Measurements from ENCODE around the gene BBS2.

BBS2 gene

DNA sequence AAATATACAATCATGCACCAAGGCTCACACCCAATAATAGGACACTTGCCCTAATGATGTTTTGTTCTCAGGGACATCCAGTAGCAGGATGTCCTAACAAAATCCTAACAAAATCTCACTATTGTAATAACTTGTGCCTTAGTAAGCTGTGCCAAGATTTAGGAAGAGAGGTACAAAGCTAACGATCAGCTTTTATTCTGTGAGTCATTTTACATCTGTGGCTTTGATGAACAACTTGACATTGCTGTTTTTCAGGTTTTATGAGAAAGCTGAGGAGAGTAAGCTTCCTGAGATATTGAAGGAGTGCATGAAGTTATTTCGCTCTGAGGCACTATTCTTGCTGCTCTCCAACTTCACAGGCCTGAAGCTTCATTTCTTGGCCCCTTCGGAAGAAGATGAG is 49.6 kb downstream of the BBS2 start:
- TF ChIP-seq ELF4 (IDR thresholded peaks at IDR 0.05), result no peak
- DNase-seq (ENCODE audit: extremely low spot score), result no peak
- ChIA-PET CTCF (no interaction called here), POLR2A (no interaction called here)

DNA sequence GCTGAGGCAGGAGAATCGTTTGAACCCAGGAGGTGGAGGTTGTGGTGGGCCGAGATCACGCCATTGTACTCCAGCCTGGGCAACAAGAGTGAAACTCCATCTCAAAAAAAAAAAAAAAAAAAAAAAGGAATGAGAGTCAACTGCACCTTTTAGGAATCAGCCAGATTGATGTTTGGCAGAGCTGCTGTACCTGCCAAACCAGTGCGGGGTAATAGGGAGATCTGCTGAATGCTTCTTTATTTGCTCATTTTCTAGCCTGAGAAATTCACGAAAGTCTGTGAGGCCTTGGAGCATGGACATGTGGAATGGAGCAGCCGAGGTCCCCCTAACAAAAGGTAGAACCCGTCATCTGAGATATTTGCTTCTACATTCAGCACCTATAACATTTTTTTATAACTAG is 50.1 kb downstream of the BBS2 start:
- ChIA-PET CTCF (no interaction called here), POLR2A (no interaction called here)
- no peak for DNase-seq (ENCODE audit: extremely low spot score)
- TF ChIP-seq FOXM1 (IDR thresholded peaks at IDR 0.05; ENCODE audit: borderline replicate concordance), result no peak
- TF ChIP-seq TARDBP (IDR thresholded peaks at IDR 0.05), result no peak
- no peak for TF ChIP-seq BHLHE40 (IDR thresholded peaks at IDR 0.05; ENCODE audit: borderline replicate concordance)
- no peak for TF ChIP-seq SP1 (IDR thresholded peaks at IDR 0.05)
- TF ChIP-seq ZNF384 (IDR thresholded peaks at IDR 0.05), result no peak
- TF ChIP-seq SUZ12 (IDR thresholded peaks at IDR 0.05), result no peak
- TF ChIP-seq FOXA1 (IDR thresholded peaks at IDR 0.05), result no peak
- TF ChIP-seq HDGF (IDR thresholded peaks at IDR 0.05; ENCODE audit: borderline replicate concordance), result no peak
- TF ChIP-seq NFRKB (IDR thresholded peaks at IDR 0.05), result no peak
- TF ChIP-seq, protein P1, sequence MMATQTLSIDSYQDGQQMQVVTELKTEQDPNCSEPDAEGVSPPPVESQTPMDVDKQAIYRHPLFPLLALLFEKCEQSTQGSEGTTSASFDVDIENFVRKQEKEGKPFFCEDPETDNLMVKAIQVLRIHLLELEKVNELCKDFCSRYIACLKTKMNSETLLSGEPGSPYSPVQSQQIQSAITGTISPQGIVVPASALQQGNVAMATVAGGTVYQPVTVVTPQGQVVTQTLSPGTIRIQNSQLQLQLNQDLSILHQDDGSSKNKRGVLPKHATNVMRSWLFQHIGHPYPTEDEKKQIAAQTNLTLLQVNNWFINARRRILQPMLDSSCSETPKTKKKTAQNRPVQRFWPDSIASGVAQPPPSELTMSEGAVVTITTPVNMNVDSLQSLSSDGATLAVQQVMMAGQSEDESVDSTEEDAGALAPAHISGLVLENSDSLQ (IDR thresholded peaks at IDR 0.05), result no peak
- no peak for TF ChIP-seq ARNT (IDR thresholded peaks at IDR 0.05)
- no peak for TF ChIP-seq ELF4 (IDR thresholded peaks at IDR 0.05)
- no peak for TF ChIP-seq CTBP1 (IDR thresholded peaks at IDR 0.05; ENCODE audit: borderline replicate concordance)
- no peak for TF ChIP-seq FOXK2 (IDR thresholded peaks at IDR 0.05)
- TF ChIP-seq L3MBTL2 (conservative IDR thresholded peaks at IDR 0.05), result no peak
- TF ChIP-seq LEF1 (IDR thresholded peaks at IDR 0.05; ENCODE audit: borderline replicate concordance), result no peak

DNA sequence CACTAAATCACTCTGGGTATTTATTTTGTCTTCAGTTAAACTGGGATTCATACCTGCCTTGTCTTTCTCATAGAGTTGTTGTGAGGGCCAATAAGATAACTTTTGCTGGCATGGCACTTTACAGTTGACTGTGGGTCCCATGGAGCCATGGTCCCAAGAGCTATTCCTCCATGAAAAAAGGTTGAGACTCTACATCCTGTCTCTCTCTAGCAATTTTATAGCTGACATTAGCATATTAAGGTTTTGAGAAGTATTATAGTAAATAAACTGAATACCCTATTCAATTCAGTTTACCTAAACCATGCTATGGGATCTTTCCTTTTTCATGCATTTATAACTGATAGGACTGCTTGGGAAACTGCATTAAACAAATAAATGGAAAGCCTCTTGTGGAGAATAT is 51.0 kb downstream of the BBS2 start:
- CTCF ChIA-PET, result no interaction called here
- POLR2A ChIA-PET, result no interaction called here

DNA sequence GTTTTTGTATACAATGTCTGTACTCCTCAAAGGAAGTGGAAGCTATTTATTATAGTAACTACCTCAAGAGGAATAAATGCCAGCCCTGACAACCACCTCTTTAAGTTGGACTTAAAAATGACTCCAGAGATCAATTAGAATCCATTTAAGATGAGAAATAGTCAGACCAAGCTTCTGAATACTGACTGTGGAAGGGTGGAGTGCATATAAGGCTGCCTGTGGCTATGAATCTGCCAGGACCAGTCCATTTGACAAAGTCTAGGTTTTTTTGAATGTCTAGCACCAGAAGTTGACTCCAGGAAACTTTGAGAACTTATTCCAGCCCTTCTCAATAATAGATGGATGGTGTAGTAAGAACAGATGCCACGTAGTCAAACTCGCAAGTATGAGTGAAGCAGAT is 53.5 kb downstream of the BBS2 start:
- ChIA-PET CTCF (no interaction called here), POLR2A (interaction anchor here (1.4 kb wide), 1 partner anchor 15 kb away, joined by 8 read pairs; the partner anchor contains the start of genes NUDT21 and OGFOD1)
- no peak for DNase-seq (ENCODE audit: extremely low spot score)
- TF ChIP-seq L3MBTL2 (conservative IDR thresholded peaks at IDR 0.05) (no peak), BHLHE40 (IDR thresholded peaks at IDR 0.05; ENCODE audit: borderline replicate concordance) (no peak), SP1 (IDR thresholded peaks at IDR 0.05) (no peak), FOXA1 (IDR thresholded peaks at IDR 0.05) (no peak), SUZ12 (IDR thresholded peaks at IDR 0.05) (no peak), FOXK2 (IDR thresholded peaks at IDR 0.05) (no peak), ARNT (IDR thresholded peaks at IDR 0.05) (no peak), ZNF384 (IDR thresholded peaks at IDR 0.05) (no peak)

More for the DNA sequence above, 51.0 kb downstream of the BBS2 start:
- DNase-seq (ENCODE audit: extremely low spot score), result no peak
- TF ChIP-seq FOXM1 (IDR thresholded peaks at IDR 0.05; ENCODE audit: borderline replicate concordance) (no peak), L3MBTL2 (conservative IDR thresholded peaks at IDR 0.05) (no peak), ZNF384 (IDR thresholded peaks at IDR 0.05) (no peak)
- TF ChIP-seq, protein P1 (IDR thresholded peaks at IDR 0.05), result no peak

DNA sequence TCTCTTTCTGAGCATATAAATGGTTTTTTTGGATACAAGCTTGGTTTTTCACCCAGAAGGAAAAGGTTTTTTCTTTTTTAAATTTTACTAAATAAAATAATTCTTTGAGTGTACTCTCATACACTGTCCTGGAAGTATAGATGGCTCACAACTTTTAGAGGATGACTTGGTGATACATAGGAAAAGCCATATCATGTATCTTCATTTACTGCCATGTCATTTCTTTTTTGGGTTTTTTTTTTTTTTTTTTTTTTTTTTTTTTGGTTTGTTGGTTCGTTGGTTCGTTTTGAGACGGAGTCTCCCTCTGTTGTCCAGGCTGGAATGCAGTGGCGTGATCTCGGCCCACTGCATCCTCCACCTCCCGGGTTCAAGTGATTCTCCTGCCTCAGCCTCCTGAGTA is 56.7 kb downstream of the BBS2 start:
- no peak for TF ChIP-seq LEF1 (IDR thresholded peaks at IDR 0.05; ENCODE audit: borderline replicate concordance)
- no peak for TF ChIP-seq BHLHE40 (IDR thresholded peaks at IDR 0.05; ENCODE audit: borderline replicate concordance)
- no peak for TF ChIP-seq ARNT (IDR thresholded peaks at IDR 0.05)
- no peak for TF ChIP-seq FOXM1 (IDR thresholded peaks at IDR 0.05; ENCODE audit: borderline replicate concordance)
- TF ChIP-seq SP1 (IDR thresholded peaks at IDR 0.05), result no peak
- POLR2A ChIA-PET, result no interaction called here
- CTCF ChIA-PET, result no interaction called here
- DNase-seq (ENCODE audit: extremely low spot score), result no peak

DNA sequence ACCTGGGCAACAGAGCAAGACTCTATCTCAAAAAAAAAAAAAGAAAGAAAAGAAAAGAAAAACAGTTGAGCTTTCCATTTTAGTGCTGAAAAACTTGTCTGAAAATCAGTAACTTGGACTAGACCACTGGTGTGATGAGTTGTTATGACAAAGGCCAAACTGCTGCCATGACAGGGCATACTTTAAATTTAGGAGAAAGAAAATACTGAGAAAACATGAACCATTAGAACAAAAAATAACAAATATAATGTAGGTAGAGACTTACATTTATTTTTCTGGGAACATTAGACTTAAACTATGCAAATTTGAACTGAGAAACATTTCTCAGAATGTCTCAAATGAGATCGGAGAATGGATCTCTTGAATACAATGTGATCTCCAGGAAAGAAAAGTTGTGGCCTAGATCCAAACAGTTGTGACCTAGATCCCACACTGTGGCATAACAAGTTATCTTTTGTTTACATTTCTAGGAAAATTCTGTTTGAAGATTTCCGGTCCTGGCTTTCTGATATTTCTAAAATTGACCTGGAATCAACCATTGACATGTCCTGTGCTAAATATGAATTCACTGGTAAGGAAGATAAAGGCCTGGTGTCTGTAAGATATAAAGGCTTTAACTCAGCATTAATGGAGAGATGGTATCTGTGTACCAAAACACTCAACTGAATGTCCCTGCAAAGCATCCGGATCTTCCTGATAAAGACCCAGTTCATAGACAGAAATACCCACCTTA is 57.6 kb downstream of the BBS2 start:
- CTCF ChIA-PET, result no interaction called here

More for the DNA sequence above, 57.6 kb downstream of the BBS2 start:
- TF ChIP-seq FOXA1 (IDR thresholded peaks at IDR 0.05) (no peak), TARDBP (IDR thresholded peaks at IDR 0.05) (no peak), LEF1 (IDR thresholded peaks at IDR 0.05; ENCODE audit: borderline replicate concordance) (no peak), SUZ12 (IDR thresholded peaks at IDR 0.05) (no peak), ZNF384 (IDR thresholded peaks at IDR 0.05) (no peak), ARNT (IDR thresholded peaks at IDR 0.05) (no peak), BHLHE40 (IDR thresholded peaks at IDR 0.05; ENCODE audit: borderline replicate concordance) (no peak), SP1 (IDR thresholded peaks at IDR 0.05) (no peak), L3MBTL2 (conservative IDR thresholded peaks at IDR 0.05) (no peak), CTBP1 (IDR thresholded peaks at IDR 0.05; ENCODE audit: borderline replicate concordance) (no peak), HDGF (IDR thresholded peaks at IDR 0.05; ENCODE audit: borderline replicate concordance) (no peak), ELF4 (IDR thresholded peaks at IDR 0.05) (no peak), FOXK2 (IDR thresholded peaks at IDR 0.05) (no peak), NFRKB (IDR thresholded peaks at IDR 0.05) (no peak), FOXM1 (IDR thresholded peaks at IDR 0.05; ENCODE audit: borderline replicate concordance) (no peak)
- TF ChIP-seq, protein P1 (IDR thresholded peaks at IDR 0.05), result no peak
- POLR2A ChIA-PET, result no interaction called here
- DNase-seq (ENCODE audit: extremely low spot score), result no peak

All from HEK293T (cell line).